OCI-LY1 (cell line): Measurements from ENCODE around the gene ATP6V0B.

Experiments
- H2AFZ ChIP-seq: fragments of 200-600 bp; sonication (generic), shearing (Covaris generic); 2 replicates; pipeline ENCODE4 v1.6.0; 2014; ENCODE audit warnings: antibody characterized with exemption, mild to moderate bottlenecking, low read length
- H3F3A ChIP-seq: fragments of 200-600 bp; sonication (generic), shearing (Covaris generic); 2 replicates; pipeline ENCODE4 v1.6.0; 2014; ENCODE audit warnings: mild to moderate bottlenecking, antibody characterized with exemption, low read length, moderate library complexity; ENCODE audit not compliant: insufficient read depth
- H3K27ac ChIP-seq: fragments of 200-600 bp; sonication (generic); 2 replicates; pipeline ENCODE4 v1.5.1; 2014; ENCODE audit warnings: low read length, mixed run types, mild to moderate bottlenecking, low read depth; ENCODE audit not compliant: poor library complexity, severe bottlenecking
- H3K27me3 ChIP-seq: fragments of 200-600 bp; sonication (generic); 2 replicates; pipeline ENCODE4 v1.6.0; 2014; ENCODE audit warnings: antibody characterized with exemption, mild to moderate bottlenecking, low read length, moderate library complexity; ENCODE audit not compliant: insufficient read depth
- H3K36me3 ChIP-seq: fragments of 200-600 bp; sonication (generic); 2 replicates; pipeline ENCODE4 v1.6.1; 2014; ENCODE audit warnings: mild to moderate bottlenecking, antibody characterized with exemption, low read length, moderate library complexity, mixed read lengths; ENCODE audit not compliant: insufficient read depth
- H3K4me1 ChIP-seq: fragments of 200-600 bp; sonication (generic); 2 replicates; pipeline ENCODE4 v1.5.1; 2014; ENCODE audit warnings: mild to moderate bottlenecking, low read length, moderate library complexity; ENCODE audit not compliant: insufficient read depth, severe bottlenecking
- H3K4me2 ChIP-seq: fragments of 200-600 bp; sonication (generic), shearing (Covaris generic); 2 replicates; pipeline ENCODE4 v1.6.1; 2014; ENCODE audit warnings: low read length
- H3K4me3 ChIP-seq: fragments of 200-600 bp; sonication (generic); 2 replicates; pipeline ENCODE4 v1.5.1; 2014; ENCODE audit warnings: low read length, low read depth, mild to moderate bottlenecking, mixed read lengths; ENCODE audit not compliant: poor library complexity, severe bottlenecking
- H3K79me2 ChIP-seq: fragments of 200-600 bp; shearing (Covaris generic); 2 replicates; pipeline ENCODE4 v1.6.1; 2016; ENCODE audit warnings: mixed run types, low read length, mixed read lengths; ENCODE audit not compliant: insufficient read depth
- H3K9ac ChIP-seq: fragments of 200-600 bp; sonication (generic), shearing (Covaris generic); 2 replicates; pipeline ENCODE4 v1.6.1; 2014; ENCODE audit warnings: mild to moderate bottlenecking, low read length, mixed read lengths
- H3K9me2 ChIP-seq: fragments of 200-600 bp; sonication (generic), shearing (Covaris generic); 2 replicates; pipeline ENCODE4 v1.6.1; 2014; ENCODE audit warnings: low read depth, mild to moderate bottlenecking, low read length, mixed read lengths
- H3K9me3 ChIP-seq: fragments of 200-600 bp; shearing (Covaris generic); 2 replicates; pipeline ENCODE4 v1.6.1; 2014; ENCODE audit warnings: low read length, mixed read lengths
- H4K20me1 ChIP-seq: fragments of 200-600 bp; sonication (generic), shearing (Covaris generic); 2 replicates; pipeline ENCODE4 v1.6.0; 2016; ENCODE audit warnings: mild to moderate bottlenecking, low read length; ENCODE audit not compliant: insufficient read depth
- CTCF ChIP-seq: fragments of 200-600 bp; sonication (generic), shearing (Covaris generic); IDR thresholded peaks from 2 replicates; pipeline ENCODE4 v1.5.1; 2017; ENCODE audit warnings: mild to moderate bottlenecking, antibody characterized with exemption, low read length, moderate library complexity, mixed read lengths
- EZH2 ChIP-seq: fragments of 200-600 bp; sonication (generic), shearing (Covaris generic); IDR thresholded peaks from 2 replicates; pipeline ENCODE4 v1.8.0; 2017; ENCODE audit warnings: borderline replicate concordance, mixed run types, mild to moderate bottlenecking, antibody characterized with exemption, low read length, moderate library complexity, mixed read lengths

ATP6V0B gene

GRCh38 chr1:43947061-43947873 lies 27.5 kb upstream of the ATP6V0B start:
- TF ChIP-seq EZH2 (no peak), CTCF (no peak)
- no peaks in the 10 kb centered on the region for H3K27me3 ChIP-seq
- H3K79me2 ChIP-seq, result no peaks in the 10 kb centered on the region
- H2AFZ ChIP-seq, result no peak overlapping the region
- H3K36me3 ChIP-seq, result peaks cover 11% of the 10 kb centered on the region; the same call in 1 of the 2 replicates
- peaks cover 31% of the 10 kb centered on the region for H3K4me1 ChIP-seq
- H3K4me3 ChIP-seq, result peak overlapping the region; percentile 85
- peak overlapping the region; percentile 82 for H3K4me2 ChIP-seq
- no peaks in the 10 kb centered on the region for H4K20me1 ChIP-seq
- H3F3A ChIP-seq, result no peaks in the 10 kb centered on the region
- H3K9me2 ChIP-seq, result no peaks in the 10 kb centered on the region
- H3K9me3 ChIP-seq, result no peaks in the 10 kb centered on the region
- peak overlapping the region; percentile 90 for H3K9ac ChIP-seq
- peak overlapping the region; percentile 71 for H3K27ac ChIP-seq

GRCh38 chr1:43947874-43948437 lies 26.8 kb upstream of the ATP6V0B start:
- peak overlapping the region; percentile 82 for H3K4me2 ChIP-seq
- H3K4me1 ChIP-seq, result peaks cover 31% of the 10 kb centered on the region
- H3F3A ChIP-seq, result no peaks in the 10 kb centered on the region
- peak overlapping the region; percentile 85 for H3K4me3 ChIP-seq
- H3K27ac ChIP-seq, result no peak overlapping the region
- H3K36me3 ChIP-seq, result peaks cover 11% of the 10 kb centered on the region; the same call in 1 of the 2 replicates
- no peaks in the 10 kb centered on the region for H3K27me3 ChIP-seq
- H3K9ac ChIP-seq, result peak overlapping the region; percentile 90
- H3K9me2 ChIP-seq, result no peaks in the 10 kb centered on the region
- no peaks in the 10 kb centered on the region for H3K79me2 ChIP-seq
- TF ChIP-seq EZH2 (no peak), CTCF (no peak)
- no peaks in the 10 kb centered on the region for H4K20me1 ChIP-seq
- no peaks in the 10 kb centered on the region for H3K9me3 ChIP-seq
- H2AFZ ChIP-seq, result no peak overlapping the region

GRCh38 chr1:43949678-43950077 lies 25.1 kb upstream of the ATP6V0B start:
- H3K4me1 ChIP-seq, result peaks cover 31% of the 10 kb centered on the region
- no peaks in the 10 kb centered on the region for H4K20me1 ChIP-seq
- H3K27me3 ChIP-seq, result no peaks in the 10 kb centered on the region
- H3K9me2 ChIP-seq, result no peaks in the 10 kb centered on the region
- H3K4me3 ChIP-seq, result no peak overlapping the region
- no peak overlapping the region for H3K27ac ChIP-seq
- H3K9me3 ChIP-seq, result no peaks in the 10 kb centered on the region
- H3K36me3 ChIP-seq, result peaks cover 11% of the 10 kb centered on the region; the same call in 1 of the 2 replicates
- TF ChIP-seq CTCF (no peak), EZH2 (no peak)
- H2AFZ ChIP-seq, result no peak overlapping the region
- H3K79me2 ChIP-seq, result no peaks in the 10 kb centered on the region
- H3F3A ChIP-seq, result no peaks in the 10 kb centered on the region
- H3K4me2 ChIP-seq, result no peak overlapping the region
- H3K9ac ChIP-seq, result no peak overlapping the region
